LHCN-M2 (cell line): ENCODE data around the gene PATE4. TPM values are rescaled to one million over a fixed set of nuclear protein-coding genes. Genes with fewer than 3 reads are reported as not detected.
"Not testable (repeated sequence)": the region's sequence is repeated elsewhere in the genome, so short reads cannot be mapped to it uniquely, and the experiment has no call there.

Experiments used
- DNase-seq: peaks from one replicate; pipeline ENCODE4 v3.0.0-alpha.2; 2012; ENCODE audit warnings: low read depth
- polyA plus RNA-seq: library from polyadenylated mRNA; unstranded; fragments of >200 nt; gene quantifications from one replicate; pipeline ENCODE4 v1.2.1, GENCODE V29; 2012; ENCODE audit warnings: missing spikeins
- total RNA-seq: library from RNA; depleted of rRNA; stranded (reverse); fragments of >200 nt; gene quantifications from 2 replicates; pipeline ENCODE4 v1.2.3, GENCODE V29; 2014; rRNA removed

Gene PATE4, protein sequence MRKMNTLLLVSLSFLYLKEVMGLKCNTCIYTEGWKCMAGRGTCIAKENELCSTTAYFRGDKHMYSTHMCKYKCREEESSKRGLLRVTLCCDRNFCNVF
- total RNA-seq: not detected in 2 replicates
- not detected for polyA plus RNA-seq

DNA sequence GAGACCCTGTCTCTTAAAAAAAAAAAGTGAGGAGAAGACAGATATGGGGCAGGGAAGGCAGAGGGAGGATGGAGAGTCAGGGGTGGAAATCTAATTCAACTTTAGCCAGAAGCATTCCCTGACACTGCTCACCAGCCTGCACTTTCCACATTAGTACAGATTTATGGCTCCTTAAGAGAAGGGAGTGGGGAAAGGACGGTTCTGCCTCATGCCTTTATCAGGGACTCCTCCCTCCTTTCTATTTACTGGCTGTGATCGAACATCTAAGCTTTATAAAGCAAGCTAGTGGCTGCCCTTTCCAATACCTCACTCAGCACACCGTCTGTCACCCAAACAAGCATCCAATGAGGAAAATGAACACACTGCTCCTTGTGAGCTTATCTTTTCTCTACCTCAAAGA lies at the start of gene PATE4:
PATE4 (plus strand) TSS at position 301 of the 400 bp plus-strand sequence; CDS start at position 345, 44 bp downstream.
- DNase-seq: no peak

DNA sequence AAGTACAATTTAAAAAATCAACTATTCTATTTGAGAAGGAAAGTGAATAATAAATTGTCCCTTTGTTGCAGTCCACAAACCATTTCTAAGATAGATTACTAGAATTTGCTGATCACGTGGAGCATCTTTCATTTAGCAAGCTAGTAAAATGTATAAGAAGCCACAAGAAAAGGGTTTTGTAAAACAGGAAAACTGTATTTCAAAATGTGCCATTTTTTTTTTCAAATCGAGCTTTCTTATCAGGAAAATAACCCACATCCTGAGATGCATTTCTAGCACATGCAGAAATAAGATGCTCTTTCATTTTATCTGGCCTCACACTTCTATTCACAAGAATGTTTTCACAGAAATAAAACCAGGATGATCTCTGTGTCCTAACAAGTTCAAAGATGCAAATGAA lies 48.4 kb upstream of the PATE4 start:
- DNase-seq: no peak

DNA sequence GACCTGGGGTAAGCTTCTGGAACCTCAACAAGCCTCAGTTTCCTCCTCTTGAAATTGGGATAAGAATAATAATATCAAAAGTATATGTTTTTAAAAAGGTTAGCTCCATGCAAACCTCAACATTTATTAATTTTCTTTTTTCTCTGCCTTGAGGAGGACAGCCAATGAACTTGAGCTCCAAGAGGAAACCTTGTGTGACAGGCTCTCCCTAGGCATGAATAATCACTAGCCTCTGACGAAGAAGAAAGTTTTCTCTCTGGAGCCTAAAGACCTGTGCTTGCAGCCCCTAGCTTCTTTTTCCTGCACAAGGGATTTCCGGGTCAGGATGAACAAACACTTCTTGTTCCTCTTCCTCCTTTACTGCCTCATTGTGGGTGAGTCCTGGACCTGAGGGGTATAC lies 45.3 kb upstream of the PATE4 start, which contains the start of gene PATE3:
PATE3 (plus strand) TSS at position 301 of the 400 bp plus-strand sequence; CDS start at position 326, 25 bp downstream.
- DNase-seq: no peak

DNA sequence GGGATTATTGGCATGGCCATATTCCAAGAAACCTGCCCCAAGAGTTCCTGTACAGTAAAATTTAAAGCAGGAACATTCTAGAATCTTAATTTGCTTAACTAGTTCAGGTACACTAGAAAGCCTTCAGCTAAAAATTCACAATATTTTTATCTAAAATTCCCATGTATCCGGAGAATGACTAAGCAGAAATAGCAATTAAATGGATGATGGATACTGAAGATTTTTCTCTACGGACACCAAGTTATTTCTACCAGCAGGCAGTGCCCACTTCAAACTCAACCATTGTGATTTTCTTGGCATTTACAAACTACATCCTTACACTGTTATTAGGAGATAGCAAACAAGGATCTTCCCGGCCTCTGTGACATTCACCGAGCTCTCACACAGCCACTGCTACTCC lies 42.3 kb upstream of the PATE4 start:
- DNase-seq: no peak

DNA sequence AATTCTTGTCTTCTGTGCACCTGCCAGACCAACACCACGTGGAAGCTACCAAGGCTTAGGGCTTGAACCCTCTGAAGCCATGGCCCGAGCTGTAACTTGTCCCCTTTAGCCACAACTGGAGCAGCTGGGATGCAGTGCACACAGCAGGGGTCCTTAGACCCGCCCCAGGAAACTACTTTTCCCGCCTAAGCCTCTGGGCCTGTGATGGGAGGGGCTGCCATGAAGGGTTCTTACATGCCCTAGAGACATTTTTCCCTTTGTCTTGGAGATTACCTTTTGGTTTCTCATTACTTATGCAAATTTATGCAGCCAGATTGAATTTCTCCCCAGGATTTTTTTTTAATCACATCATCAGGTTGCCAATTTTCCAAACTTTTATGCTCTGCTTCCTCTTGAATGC lies 35.5 kb upstream of the PATE4 start:
- DNase-seq: no peak

DNA sequence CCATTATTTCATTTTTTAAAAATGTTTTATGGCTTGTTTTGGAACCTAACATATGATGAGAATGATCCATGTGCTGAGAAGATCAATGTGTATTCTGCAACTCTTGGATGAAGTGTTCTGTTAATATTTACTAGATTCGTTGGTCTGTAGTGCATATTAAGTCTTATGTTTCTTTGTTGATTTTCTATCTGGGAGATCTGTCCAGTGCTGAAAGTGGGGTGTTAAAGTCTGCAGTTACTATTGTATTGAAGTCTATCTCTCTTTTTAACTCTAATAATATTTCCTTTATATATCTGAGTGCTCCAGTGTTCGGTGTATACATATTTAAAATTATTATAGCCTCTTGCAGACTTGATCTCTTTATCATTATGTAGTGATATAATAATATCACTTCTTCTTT lies 33.3 kb upstream of the PATE4 start:
- no peak for DNase-seq

DNA sequence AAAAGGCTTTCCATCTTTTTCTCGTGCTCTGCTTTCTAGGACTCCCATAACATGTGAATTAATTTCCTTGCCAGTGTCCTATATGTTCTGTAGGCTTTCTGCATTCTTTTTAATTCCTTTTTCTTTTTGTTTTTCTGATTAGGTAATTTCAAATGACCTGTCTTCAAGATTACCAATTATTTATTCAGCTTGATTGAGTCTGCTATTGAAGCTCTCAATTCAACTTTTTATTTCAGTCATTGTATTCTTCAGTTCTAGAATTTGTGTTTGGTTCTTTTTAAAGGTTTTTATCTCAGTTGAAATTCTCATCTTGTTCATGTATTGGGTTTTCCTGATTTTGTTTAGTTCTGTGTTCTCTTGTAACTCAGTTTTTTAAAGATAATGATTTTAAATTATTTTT lies 30.7 kb upstream of the PATE4 start:
- no peak for DNase-seq

DNA sequence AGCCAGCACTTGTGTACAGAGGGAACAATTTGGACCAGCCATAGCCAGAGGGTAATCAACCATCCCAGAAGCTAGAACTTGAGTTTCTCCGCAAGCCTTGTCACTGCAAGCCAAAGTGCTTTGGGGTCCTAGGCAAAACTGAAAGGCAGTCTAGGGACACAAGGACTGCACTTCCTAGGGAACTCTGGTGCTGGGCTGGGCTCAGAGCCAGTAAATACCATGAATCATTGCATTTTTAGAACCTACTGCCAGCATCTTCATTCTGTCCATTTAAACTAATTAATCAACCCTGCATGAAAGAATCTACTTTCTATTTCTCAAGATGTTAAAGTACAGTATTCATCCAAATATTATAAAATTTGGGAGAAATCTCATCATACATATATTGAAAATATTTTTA lies 25.2 kb upstream of the PATE4 start:
- DNase-seq: peak; percentile 1

DNA sequence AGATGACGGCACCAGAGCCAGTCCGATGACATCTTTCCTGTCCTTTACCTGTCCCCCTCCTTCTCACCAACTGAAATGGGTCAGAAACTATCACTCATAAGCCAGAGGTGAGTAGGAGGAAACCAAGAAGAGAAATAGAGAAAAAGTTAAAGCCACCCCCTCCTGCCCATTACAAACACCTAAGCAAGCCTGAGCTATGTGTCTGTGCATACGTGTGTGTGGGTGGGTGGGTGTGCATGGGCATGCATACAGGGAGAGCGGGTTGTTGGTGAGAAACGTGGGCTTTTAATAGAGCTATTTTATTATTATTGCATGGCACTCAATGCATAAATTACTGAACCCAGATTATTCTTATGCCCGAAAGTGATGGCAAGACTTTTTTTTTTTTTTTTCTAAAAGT lies 2.6 kb downstream of the PATE4 start:
- no peak for DNase-seq

DNA sequence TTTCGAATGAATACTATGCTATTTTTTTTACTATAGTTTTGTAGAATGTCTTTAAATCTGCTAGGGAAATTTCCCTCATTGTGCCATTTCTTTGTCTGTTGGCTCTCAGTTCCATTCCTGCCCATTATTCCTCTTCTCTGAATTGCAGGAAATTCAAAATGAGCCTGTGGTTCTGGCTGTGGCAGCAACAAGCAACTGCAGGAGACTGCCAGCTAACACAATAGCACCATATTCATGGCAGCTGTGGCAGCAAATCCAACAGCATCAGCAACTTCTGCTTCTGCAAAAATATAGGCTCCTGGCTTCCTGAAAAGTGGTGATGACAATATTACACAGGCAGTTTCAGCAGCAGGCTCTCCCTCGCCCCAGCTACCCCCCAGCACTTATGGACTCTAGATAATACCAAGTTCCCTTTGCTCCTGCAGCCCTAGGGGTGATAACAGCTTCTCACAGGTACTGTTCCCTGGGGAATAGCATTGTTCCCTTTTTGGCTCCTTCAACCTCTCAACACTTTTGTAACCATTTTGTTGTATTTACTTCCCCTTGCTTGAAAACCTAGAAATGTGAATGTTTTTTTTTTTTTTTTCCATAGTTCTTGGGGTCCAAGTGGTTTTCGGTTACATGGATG lies 9.3 kb downstream of the PATE4 start:
- DNase-seq: no peak

DNA sequence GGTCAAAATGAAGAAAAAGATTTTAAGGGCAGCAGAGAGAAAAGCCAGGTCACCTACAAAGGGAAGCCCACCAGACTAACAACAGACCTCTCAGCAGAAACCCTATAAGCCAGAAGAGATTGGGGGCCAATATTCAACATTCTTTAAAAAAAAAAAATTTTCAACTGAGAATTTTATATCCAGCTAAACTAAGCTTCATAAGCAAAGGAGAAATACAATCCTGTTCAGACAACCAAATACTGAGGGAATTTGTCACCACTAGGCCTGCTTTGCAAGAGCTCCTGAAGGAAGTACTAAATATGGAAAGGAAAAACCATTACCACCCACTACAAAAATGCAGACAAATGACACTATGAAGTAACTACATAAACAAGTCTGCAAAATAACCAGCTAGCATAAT lies 13.1 kb downstream of the PATE4 start:
- peak; percentile 2 for DNase-seq

DNA sequence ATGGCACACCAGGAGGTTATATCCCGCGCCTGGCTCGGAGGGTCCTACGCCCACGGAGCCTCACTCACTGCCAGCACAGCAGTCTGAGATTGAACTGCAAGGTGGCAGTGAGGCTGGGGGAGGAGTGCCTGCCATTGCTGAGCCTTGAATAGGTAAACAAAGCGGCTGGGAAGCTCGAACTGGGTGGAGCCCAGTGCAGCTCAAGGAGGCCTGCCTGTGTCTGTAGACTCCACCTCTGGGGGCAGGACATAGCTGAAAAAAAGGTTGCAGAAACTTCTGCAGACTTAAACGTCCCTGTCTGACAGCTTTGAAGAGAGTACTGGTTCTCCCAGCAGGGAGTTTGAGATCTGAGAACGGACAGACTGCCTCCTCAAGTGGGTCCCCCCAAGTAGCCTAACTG lies 24.6 kb downstream of the PATE4 start:
- not testable (repeated sequence) for DNase-seq

DNA sequence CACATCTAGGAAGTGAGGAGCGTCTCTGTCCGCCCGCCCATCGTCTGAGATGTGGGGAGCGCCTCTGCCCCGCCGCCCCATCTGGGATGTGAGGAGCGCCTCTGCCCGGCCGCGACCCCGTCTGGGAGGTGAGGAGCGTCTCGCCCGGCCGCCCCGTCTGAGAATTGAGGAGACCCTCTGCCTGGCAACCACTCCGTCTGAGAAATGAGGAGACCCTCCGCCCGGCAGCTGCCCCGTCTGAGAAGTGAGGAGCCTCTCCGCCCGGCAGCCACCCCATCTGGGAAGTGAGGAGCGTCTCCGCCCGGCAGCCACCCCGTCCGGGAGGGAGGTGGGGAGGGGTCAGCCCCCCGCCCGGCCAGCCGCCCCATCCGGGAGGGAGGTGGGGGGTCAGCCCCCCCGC lies 29.7 kb downstream of the PATE4 start:
- DNase-seq: not testable (repeated sequence)

DNA sequence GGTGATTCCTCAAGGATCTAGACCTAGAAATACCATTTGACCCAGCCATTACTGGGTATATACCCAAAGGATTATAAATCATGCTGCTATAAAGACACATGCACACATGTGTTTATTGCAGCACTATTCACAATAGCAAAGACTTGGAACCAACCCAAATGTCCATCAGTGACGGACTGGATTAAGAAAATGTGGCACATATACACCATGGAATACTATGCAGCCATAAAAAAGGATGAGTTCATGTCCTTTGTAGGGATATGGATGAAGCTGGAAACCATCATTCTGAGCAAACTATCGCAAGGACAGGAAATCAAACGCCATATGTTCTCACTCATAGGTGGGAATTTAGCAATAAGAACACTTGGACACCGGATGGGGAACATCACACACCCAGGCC lies 32.2 kb downstream of the PATE4 start:
- DNase-seq: not testable (repeated sequence)

DNA sequence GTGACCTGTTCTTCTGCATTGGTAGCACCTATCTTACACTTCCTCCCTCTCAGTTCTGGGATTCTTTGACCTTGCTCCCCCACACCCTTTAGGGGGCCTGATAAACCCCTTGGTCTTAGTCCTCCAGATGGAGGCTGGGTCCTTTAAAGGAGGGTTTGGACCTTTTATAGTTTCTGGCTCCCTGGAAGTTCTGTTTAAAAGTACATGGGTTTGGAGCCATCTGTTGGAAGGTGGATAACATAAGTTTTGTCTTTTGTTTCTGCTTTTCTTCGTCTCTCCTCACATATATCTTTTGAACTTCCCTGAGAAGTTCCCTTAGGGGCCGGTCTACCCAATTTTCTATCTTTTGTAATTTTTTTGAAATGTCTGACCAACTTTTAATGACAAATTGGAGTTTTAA lies 36.4 kb downstream of the PATE4 start:
- DNase-seq: no peak

DNA sequence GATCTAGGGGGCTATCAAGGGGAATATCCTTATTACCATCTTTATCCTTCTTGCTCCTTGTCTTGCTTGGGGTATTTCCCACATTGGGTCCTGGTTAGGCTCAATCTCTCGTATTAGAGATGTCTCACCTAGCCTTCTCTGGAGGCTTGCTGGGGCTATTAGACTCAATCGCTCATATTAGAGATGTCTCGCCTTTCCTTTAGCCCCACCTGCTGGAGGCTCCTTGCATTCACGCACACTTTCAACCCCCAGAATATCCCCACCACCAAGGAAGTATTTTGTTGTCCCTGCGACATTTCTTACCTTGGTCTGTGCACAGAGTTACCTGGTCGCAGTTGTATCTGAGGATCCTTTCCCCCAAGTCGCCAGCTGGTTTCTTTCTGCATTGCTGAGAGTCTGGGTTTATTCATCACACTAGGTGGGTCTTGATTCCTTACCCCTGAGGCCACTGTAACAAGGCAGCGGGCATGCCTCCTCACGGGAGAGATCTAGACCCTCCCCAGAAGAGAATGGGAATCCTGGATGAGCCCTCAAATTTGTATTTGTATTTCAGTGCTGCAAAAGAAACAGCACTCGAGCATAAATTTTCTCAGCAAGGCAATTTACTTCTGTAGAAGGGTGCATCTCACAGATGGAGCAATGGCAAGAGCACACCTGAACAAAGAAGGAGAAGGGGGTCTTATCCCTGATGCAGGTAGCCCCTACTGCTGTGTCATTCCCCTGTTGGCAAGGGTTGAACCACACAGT lies 38.4 kb downstream of the PATE4 start:
- DNase-seq: peak; percentile 35

DNA sequence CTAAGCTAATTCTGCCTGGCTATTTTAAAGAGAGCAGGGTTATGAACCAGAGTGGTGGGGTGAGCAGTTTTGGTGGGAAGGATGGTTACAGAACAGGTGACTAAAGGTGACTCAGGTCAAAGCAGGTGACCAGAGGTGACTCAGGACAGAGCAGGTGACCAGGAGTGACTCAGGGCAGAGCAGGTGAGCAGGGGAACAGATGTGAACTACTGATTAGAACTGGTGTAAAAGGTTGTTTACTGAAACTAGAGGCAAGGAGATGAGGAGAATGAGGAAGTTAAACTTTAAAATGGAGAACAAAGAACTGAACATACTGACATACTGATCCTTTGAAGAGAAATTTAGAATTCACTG lies 39.0 kb downstream of the PATE4 start:
- DNase-seq: no peak

DNA sequence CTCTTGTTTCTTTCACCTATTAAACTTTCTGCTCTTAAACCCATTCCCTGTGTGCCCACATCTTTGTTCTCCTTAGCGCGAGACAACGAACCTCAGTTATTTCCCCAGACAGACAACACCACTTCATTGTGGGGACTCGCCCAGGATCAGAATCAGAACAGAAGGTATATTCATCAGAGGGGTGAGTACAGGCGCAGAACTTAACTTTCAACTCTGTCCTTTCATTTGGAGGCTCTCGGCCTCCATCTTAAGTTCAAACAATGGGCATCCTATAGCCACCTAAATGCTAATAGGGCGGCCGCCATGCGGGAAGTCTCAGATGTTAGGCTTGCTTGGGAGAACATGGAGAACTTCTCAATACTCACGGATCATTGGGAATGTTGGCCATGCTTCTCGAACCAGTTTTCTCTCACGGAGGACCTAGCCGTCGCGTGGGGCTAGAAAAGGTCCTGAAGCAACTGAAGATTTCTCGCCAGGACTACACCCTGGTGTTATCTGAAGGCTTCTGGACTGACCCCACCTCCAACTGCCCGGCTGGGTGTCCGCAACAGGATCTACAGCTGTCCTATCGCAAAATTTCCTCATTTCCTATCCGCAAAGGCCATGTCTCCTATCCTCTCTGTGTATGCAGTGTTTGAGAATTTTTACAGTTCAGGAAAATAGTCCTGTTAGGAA lies 40.9 kb downstream of the PATE4 start:
- no peak for DNase-seq

DNA sequence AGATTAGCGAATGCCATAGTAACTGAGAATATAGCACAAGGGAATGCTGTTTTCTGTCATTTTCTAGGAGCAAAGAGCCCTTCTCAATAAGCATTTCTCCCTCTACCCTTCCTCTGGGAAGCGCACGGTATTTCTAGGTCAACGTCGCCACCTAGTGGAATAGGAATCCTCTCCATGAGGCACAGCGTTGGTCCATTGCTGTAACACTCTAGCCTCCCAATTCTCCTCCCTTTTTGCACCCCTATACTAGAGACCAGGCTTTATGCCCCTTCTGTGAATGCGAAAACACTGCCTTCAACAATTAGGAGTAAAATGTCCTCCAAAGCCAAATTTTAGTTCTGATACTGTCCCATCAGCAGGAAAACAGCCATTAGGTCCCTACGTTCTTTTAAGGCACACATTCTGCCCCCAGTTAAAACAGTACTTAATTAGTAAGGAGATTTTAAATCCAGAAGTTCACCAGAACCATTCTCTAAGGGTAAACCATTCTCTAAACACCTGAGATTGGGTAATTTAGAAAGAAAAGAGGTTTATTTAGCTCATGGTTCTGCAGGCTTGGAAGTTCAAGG lies 41.5 kb downstream of the PATE4 start:
- DNase-seq: peak; percentile 70

DNA sequence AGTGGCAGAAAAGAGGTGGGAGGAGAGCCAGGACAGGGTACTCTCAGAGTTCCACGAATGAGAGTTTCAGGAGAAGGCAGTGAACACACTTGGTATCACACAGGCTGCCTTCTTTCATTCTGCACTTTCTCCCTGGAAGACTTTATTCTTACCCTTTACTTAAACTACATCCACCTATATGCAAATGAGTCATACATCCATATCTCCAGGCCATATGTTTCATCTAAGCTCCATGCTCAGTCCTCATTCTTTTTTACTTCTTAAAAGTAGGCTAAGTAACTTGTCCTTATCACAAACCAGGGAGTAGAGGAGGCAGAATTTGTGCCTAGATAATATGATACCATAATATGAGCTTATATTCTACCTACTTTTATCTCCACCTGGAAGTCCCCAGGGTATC lies 48.2 kb downstream of the PATE4 start:
- no peak for DNase-seq

DNA sequence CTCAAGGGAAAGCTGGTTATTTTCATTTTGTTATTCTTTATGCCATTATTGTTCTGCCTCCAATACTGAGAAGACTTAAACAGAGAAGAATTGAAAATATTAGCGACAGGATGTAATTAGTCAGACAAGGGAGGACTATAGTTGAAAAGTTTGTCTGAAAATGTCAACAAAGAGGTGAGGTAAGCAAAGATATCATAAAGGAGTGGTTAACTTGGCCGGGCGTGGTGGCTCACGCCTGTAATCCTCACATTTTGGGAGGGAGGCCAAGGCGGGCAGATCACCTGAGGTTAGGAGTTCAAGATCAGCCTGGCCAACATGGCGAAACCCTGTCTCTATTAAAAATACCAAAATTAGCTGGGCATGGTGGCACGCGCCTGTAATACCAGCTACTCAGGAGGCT lies 50.3 kb downstream of the PATE4 start:
- DNase-seq: no peak

DNA sequence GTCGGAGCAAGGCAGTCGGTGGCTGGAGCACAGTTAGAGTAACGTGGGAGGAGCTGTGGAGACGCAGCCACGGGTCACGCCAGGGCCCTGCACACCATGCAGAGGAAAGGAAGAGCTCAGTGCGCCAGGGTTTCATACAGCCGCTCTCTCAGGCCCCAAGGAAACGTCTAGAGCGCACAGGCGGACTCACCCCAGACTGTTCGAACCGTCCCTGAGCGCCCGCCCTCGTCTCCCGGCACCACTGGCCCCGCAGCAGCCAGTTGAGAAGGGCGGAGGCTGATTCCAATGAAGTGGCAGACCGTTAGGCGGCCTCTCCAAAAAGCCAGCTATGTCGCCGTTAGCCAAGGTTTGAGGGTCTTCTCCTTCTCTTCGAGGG lies 53.9 kb downstream of the PATE4 start:
- peak; percentile 31 for DNase-seq
